HG03442 (cell line): ENCODE data around the gene TFAM.

Source experiments
- ATAC-seq: cut with Tn5 transposase; IDR thresholded peaks from one replicate; pipeline ENCODE4 v1.9.1; 2021; ENCODE audit warnings: mild to moderate bottlenecking, moderate library complexity; ENCODE audit not compliant: unreplicated experiment

The TFAM gene

DNA sequence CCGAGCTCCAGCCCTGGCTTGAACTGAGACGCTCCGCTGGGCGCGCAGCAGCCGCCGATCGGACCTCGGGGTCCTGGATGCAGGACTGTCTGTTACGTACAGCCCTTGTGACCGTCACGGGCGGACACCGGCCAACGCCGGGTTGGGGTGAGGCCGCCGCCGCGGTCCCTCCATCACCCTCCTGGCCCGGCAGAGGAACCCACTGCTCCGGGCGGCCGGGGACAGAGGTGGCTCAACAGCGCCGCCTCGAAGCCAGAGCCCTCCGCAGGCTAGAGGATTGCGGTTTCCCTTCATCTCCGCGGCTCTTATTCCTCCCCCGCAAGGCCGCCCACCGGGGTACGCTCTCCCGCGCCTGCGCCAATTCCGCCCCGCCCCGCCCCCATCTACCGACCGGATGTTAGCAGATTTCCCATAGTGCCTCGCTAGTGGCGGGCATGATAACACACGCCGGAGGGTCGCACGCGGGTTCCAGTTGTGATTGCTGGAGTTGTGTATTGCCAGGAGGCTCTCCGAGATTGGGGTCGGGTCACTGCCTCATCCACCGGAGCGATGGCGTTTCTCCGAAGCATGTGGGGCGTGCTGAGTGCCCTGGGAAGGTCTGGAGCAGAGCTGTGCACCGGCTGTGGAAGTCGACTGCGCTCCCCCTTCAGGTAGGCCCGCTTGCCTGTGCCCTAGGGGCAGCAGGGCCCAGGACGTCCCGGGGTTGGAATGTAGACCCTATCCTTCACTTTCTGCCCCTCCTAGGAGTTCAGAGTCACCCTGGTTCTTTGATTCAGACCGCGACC is at the start of gene TFAM:
Gene TFAM (plus strand): TSS at position 412 of the 785 bp plus-strand sequence. CDS start 138 bp downstream, at position 550.
- peak; percentile 74 for ATAC-seq

DNA sequence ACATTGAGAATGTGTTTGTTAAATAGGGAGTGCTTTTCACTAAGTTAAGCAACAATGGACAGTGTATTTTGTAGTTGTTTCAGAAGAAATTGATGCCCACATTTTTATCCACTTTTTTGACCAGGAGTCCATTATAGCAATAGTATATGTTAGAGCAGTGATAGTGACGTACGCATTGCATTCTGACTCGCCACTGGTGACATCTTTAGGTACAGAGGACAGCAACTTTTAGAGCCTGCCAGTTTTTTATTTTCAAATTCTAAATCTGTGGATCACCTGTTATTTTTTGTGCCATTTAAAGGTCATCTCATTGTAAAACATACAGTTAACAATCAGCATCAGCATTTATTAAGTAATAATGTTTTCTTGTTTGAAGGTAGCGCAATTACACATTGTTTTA is 49.0 kb upstream of the TFAM start:
- no peak for ATAC-seq

DNA sequence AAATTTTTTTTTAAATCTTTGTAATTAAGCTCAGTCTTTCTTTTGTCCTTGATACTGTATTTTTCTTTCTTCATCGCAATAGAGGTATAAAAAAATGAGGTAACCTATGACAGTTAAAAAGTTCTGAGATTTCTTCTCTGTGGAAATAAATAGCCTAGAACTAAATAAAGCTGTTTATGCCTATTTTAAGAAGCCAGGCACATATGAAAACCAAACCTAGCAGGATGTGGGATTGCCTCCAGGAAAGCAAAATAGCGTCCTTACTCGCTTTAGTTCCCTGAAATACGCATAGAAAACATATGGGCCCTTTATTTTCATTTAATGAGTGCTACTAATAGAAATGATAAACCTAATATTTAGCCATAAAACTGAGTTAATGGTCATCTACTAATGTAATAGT is 43.8 kb upstream of the TFAM start:
- ATAC-seq, result no peak

DNA sequence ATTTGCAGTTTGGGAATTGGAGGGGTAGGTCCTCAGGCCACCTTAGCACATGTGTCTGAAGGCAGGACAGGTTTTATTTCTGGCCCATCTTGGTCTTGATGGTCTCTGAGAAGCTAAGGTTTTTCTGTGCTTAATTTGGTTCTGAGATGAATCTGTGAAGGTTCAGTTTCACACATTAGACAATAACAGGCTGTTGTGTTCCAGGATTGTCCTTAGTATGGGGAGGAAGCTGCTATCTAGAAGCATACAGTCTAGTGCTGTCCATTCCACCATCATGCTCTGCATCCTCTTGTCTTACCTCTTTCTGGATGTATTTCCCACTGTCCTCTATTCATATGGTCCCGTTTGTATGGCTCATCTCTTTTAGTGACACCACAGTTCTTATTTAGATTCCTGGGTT is 43.3 kb upstream of the TFAM start:
- peak; percentile 57 for ATAC-seq

DNA sequence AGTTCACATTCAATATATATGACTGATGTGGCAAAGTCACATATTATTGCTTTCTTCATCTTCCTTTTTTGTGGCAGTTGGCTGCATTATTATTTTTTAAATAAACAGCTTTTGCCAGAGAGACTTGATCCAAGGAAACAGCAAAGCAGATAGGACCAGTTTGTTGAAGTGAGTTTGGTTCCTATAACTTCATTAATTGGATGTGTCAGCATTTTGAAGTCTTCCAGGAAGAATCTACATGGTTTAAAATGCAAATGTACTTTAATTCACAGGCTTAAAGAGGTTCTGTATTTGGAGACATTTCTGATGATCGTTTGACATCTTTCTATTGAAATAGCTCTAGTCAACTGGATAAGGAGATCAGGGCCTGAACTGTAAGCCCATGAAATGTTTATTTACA is 37.2 kb upstream of the TFAM start:
- no peak for ATAC-seq

DNA sequence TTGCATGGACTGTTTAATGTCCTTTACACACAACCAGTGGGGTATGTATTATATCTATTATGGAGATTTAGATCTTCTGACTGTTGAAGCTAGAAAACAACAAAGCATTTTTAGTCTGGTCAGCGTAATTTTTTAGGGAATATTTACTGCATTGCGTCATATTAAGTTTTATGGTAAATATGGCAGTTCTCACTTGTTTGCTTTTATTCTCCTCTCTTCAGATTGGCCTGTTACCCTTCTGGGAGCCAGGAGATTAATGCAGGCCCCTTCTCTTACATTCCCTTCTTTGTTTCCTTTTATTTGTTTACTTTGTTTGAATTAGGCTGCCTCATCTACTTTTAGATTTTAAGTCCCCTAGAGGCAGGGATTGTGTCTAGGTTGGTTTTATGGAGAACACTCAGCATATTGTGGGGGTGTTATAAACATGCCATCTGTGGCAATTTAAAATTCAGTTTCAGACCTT is 36.6 kb upstream of the TFAM start:
- no peak for ATAC-seq

DNA sequence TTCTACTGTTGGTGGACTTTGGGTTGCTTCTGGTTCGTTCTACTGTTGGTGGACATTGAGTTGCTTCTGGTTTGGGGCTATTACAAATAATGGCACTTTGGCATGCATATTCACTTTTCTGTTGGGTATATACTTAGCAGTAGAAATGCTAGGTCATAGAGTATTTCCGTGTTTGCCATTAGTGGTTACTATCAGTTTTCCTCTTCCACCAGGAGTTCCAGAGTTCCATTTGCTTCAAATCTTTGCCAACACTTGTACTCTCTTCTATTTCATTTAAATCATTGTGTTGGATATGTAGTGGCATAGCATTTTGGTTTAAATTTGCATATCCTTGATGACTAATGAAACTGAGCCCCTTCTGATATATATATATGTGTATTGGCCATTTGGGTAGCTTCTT is 35.2 kb upstream of the TFAM start:
- no peak for ATAC-seq

DNA sequence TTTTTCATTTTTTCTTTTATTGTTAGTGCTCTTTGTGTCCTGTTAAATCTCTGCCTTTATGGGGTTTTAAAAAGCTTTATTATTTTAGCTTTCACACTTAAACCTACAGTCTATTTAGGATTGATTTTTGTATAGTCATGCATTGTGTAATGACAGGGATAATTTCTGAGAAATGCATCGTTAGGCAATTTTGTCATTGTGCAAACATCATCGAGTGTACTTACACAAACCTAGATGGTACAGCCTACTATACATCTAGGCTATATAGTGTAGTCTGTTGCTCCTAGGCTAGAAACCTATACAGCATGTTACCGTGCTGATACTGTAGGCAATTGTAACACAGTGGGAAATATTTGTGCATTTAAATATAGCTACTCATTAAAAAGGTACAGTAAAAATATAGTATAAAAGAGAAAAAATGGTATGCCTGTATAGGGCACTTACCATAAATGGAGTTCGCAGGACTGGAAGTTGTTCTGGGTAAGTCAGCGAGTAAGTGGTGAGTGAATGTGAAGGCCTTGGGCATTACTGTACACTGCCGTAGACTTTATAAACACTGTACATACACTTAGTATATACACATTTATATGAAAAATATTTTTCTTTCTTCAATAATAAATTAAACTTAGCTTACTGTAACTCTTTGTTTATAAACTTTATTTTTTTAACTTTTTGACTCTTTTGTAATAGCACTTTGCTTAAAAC is 34.4 kb upstream of the TFAM start:
- no peak for ATAC-seq

DNA sequence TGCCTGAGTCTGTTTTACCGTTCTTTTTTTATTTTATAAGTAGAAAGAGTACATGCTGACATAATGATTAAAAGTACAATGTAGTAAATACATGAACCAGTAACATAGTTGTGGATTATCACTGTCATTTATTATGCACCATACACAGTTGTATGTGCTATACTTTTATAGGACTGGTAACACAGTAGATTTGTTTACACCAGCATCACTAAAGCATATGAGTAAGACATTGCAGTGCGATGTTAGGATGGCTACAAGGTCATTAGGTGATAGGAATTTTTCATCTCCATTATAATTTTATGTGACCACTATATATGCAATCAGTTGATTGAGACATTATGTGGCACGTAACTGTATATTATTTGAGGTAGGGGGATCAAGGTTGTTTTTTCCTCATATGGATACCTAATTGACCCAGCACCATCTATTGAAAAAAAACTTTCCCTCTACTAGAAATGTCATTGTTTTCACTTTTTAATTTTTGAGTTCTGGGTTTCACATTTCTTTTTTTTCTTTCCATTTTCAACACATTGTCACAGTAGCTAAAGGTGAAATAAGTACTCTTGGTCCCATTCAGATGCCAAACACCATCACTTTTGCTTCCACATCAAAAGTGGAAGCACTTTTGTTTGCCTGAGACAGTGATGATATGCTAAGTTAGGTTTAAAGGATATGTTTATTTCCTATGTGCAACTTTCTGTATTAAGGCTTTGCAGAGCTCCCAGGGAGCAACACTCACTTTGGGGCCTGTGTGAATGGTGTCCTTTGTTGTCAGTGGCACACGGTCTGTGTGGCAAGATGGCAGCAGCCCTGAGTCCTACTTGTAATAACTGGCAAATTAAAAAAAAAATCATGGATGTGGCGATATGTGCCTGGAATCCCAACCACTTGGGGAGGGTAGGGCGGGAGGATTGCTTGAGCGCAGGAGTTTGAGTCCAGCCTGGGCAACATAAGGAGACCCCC is 33.3 kb upstream of the TFAM start:
- no peak for ATAC-seq

DNA sequence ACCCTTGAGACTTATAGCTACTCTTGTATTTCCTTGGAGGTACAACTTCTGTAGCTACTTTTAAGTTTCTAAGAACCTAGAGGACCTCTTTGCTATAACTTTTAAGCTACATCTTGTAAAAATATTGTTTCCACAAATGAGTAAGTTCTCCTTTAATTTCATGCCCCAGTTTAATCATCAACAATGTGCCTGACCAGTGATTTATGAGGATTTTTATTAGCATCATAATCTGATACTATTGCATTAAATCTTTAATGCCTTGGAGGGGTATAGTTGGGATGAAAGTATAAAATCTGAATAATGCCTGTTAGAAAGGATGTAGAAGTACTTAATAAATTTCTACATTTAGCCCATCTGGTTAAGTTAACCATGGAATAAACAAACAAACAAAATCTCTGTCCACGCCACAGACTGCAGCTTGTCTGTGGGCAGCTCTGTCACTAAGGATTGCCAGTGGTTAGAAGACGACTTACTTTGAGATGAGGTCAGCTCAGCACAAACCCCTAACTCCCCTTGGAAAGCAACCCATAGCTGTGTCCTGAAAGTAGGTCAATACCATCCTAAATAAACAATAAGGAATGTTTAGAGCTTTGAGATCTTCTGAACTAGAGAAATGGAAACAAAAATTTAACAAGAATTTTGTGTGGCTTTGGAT is 32.1 kb upstream of the TFAM start:
- no peak for ATAC-seq

DNA sequence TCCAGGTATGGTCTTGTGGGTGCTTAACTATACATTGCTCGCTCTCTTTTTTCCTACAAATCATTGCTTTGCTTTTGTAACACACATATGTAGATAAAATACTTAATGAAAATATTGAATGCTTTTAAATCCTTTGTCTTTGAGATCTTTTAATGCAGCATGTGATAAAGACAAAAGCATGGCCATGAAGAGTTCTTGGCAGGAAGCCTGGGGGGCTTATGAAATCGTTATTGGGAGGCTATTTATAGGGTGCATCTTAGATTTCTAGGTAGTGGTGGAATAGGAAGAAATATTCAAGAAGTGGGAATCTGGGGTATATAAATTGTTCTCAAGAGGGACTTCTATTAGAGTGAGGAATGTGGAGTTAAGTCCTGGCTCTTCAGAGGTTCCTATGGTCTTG is 28.5 kb upstream of the TFAM start:
- ATAC-seq, result no peak

DNA sequence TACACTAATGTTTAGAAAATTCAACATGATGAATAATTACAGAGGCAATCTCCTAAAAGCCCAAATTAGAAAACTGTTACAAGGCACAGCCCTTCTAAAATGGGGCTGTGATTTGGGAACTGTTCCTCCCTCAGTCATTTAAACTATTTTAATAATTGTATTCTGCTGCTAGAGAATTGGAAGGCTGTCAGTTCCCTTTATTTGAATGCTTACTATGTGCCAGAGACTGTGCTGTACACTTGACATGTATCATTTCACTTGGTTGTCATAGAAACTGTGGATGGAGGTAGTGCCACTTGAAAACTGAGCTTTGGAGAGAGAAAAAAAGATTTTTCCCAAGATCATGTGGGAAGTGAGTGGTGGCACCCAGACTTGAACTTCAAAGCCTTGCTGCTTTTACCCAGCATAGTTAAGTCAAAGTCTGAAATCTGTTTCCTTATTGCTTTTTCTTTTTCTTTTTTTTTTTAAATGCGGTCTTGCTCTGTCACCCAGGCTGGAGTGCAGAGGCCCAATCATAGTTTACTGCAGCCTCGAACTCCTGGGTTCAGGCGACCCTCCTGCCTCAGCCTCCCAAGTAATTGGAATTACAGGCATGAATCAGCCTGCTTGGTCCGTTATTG is 26.8 kb upstream of the TFAM start:
- no peak for ATAC-seq

DNA sequence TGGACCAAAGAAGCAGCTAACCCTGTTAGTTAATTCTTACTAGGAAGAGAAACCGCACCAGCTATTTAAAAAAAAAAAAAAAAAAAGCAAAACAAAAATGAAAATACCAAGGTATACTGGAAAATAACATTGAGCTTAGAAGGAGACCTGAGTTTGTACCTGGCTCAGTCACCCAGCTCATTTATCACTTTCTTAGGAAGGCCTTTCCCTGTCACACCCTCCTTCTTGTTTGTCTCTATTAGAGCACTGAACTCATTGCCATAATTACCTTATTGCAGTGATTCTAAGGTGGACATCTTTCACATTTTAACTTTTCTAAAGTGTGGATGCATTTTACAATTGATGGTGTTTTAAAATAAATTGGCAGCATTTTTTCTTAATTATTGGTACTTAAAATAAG is 26.3 kb upstream of the TFAM start:
- no peak for ATAC-seq

DNA sequence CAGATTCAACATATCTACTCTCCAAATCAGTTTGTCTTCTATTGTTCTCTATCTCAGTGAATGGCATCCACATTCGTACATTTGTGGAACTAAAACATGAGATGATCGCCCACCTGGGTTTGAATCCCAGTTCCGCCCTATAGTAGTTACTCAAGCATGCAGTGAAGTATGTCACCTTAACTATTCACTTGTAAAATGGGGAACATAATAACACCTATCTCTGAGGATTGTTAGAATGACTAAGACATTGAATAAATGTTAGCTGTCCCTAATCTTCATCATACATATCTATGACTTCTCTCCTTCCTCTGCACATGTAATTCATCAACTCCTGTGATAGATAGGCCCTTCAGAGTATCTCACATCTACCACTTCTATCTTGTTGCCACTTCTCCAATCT is 25.7 kb upstream of the TFAM start:
- no peak for ATAC-seq

DNA sequence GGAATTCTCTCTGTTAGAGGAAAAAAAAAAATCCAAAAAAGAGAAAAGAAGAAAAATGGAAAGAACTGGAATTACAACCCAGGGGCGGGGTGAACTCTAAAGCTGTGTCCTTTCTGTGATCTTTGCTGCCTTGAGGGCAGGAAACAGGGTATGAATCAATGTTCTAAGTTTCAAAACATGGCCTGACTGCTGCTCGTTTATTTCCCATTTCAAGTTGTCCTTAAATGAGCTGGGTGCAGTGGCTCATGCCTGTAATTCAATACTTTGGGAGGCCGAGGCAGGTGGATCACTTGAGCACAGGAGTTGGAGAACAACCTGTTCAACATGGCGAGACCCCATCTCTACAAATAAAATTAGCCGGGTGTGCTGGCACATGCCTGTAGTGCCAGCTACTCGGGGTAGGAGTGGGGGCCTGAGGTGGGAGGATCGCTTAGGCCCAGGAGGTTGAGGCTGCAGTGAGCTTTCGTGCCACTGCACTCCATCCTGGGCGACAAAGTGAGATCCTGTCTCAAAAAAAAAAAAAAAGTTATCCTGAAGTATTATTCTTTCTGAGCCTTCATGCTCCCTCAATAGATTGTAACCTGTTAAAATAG is 24.7 kb upstream of the TFAM start:
- no peak for ATAC-seq

DNA sequence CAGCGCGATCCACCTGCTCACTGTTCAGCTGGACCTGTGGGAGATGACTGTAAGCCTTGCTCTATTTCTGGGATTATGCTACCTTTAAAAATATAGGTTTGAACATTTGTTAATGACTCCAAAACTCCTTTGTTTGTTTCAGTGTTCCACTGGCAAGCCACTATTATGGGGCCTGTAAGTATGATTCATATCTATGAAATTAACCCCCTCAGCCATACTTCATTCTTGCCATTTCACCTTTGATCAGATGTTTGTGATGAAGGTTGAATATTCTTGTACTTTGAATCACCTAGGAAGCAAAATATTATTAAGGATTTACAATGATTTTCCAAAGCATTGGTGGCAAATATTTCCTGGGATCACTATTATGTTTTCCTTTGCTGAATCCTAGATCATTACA is 23.9 kb upstream of the TFAM start:
- no peak for ATAC-seq

DNA sequence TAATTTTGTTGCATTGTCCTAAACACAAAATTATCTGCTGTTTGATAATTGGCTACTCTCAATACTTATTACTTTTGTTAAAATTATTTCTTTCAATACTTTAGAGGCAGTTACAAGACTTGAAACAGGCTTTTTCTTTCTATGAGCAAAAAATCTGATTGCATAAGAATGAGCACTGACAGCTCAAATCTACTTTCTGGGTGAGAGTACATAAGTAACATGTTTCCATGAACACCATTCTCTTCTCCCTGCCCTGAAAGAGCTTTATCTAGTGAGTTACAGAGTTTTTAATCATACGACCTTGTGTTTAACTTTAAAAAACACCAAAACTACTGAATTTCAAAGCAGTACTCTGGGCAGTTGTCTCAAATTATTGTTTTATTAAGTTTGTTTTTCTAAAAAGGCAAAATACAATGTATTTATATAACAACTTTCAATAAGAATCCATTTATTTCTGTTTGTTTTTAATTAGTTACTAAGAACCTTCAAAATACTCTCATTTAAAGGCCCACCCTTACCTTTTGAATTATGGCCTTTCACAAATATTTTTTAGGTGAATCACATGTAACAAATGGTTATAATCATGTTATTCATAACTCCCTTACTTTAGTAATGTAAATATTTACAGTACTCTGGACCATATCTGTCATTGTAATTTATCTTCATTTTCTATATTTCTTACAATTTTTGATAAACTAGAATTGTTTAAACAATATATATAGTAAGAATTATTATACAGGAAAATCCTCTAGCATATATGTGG is 23.0 kb upstream of the TFAM start:
- ATAC-seq, result no peak

DNA sequence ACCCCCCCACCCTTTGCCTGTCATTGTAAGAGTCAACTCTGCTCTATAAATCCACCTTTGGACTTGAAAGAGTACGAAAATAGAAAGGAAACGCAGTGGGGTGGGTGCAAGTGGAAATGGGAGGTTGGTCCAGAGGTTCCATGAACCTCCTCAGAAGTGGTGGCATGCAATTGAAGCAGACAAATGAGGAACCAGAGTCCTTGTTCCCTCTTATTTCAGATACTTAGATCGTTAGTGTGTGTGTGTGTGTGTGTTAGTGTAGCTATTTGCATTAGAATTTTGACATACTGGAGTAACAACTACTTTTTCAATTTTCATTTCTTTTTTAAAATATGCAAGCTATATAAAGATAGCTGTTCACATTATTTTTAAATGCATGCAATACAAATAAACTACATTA is 18.1 kb upstream of the TFAM start:
- no peak for ATAC-seq

DNA sequence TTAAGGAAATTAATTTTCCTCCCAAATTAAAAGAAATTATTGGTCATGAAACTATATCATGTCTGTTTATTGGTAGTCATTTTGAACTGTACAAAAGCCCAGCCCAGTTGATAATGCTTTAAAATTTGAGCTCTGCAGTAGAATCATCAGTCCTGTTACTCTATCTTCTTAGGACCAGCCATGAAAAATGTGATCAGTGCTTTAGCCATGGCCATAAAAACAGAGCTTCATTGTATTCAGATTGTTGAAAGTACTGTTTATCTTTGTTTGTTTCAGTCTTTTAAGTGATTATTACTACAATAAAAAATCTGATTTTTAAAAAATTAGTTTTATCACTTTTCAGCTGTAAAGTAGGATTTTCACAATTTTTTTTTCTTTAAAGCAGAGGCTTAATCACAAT is 13.7 kb upstream of the TFAM start:
- no peak for ATAC-seq
